GM12873 (cell line): ENCODE results near the gene GMPR.

Experiments used
- CTCF ChIP-seq: IDR thresholded peaks from 2 replicates; pipeline ENCODE4 v1.5.1; 2012; ENCODE audit warnings: low read depth, mild to moderate bottlenecking, moderate library complexity, low read length, control low read depth; ENCODE audit not compliant: insufficient read depth; ENCODE audit errors: missing control alignments

Gene GMPR

DNA sequence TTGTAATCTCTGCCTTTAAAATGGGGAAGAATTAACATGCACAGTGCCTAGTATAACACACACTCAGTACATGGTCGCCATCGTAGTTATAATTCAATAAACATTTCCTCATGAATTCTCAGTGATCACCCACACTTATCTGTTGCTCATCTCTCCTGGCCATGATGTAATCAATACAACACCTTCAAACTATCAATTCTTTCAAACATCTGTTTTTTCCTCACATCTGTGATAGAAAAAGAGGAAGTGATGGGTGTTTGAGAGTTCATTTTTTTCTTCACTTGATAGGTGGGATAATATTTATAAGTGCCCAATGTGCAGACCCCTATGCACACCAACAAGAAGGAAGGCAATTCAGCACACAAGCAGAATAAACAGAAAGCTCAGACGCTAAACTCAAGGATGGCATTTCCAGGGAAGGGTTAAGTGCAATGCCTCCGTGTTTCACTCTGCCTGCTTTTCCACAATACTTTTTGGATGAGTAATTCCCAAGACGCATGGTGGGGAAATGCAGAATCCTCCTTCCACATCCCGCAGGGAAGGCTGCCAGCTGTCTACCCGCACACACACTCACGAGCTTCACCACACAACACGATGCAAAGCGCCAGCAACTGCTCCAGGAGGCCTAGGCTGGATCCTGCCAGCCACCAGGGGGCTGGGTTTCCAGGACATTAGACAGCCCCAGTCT is 100.3 kb downstream of the GMPR start:
- peak; percentile 37 for TF ChIP-seq CTCF

DNA sequence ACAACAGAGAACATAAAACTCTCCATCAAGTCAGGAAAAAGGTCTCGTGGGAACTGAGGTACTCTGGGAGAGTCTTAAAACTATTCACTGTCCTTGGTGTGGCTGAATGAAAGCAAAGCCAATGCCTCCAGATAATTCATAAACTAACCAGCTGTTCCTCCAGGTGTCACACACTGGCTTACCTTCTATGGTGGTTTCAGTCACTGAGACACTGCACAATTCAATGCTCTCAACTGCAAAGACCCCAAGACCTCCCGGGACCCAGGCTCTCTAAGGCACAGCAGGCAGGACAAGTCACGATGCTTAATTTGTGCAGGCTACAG is 100.8 kb downstream of the GMPR start:
- no peak for TF ChIP-seq CTCF

DNA sequence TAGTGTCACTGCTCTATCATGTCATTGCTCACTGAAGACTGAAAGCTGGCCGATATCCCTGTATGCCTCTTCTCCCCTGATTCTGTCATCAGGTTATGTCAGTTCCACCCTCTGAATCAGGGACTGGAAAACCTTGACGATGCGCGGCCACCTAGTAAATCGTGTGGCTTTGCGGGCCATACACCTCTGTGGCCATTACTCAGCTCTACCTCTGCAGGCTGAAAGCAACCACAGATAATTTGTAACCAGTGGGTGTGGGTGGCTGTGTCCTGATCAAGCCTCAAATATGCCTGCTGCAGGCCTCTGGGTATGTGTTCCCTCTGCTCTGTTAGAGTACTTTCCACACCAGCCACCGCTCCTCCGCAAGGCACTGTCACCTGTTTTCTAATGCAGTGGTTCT is 105.2 kb downstream of the GMPR start:
- TF ChIP-seq CTCF: no peak

- TF ChIP-seq CTCF: no peak
Observed at GRCh38 chr6:16344756-16345155, 106.4 kb downstream of the GMPR start.
